Neural cell (in vitro differentiated cells): Measurements from ENCODE around the gene FOXO3. TPM values are rescaled to one million over a fixed set of nuclear protein-coding genes. Genes with fewer than 3 reads are reported as not detected.

Experiments used
- H2AFZ ChIP-seq: fragments of 200-600, 300-800 bp; sonication (generic), shearing (Covaris generic); 2 replicates; pipeline ENCODE4 v1.6.0; 2014; ENCODE audit warnings: low read depth, mild to moderate bottlenecking, antibody characterized with exemption, low read length, moderate library complexity
- H3F3A ChIP-seq: fragments of 200-600 bp; shearing (Covaris generic); 2 replicates; pipeline ENCODE4 v1.6.1; 2016; ENCODE audit warnings: mild to moderate bottlenecking, moderate library complexity, mixed read lengths, antibody characterized with exemption, low read length; ENCODE audit not compliant: insufficient read depth, poor library complexity, severe bottlenecking
- H3K27ac ChIP-seq: fragments of 200-600, 300-800 bp; sonication (generic), shearing (Covaris generic); 2 replicates; pipeline ENCODE4 v1.5.1; 2014; ENCODE audit warnings: mild to moderate bottlenecking, low read length, moderate library complexity
- H3K27me3 ChIP-seq: fragments of 300-800, 200-600 bp; sonication (generic), shearing (Covaris generic); 2 replicates; pipeline ENCODE4 v1.6.0; 2014; ENCODE audit warnings: mild to moderate bottlenecking, low read depth, low read length, moderate library complexity; ENCODE audit not compliant: insufficient read depth
- H3K36me3 ChIP-seq: fragments of 300-800, 200-600 bp; sonication (generic), shearing (Covaris generic); 2 replicates; pipeline ENCODE4 v1.5.1; 2014; ENCODE audit warnings: mild to moderate bottlenecking, antibody characterized with exemption, low read length, moderate library complexity; ENCODE audit not compliant: insufficient read depth
- H3K4me2 ChIP-seq: fragments of 300-800, 200-600 bp; sonication (generic), shearing (Covaris generic); 2 replicates; pipeline ENCODE4 v1.6.0; 2014; ENCODE audit warnings: mild to moderate bottlenecking, low read length
- H3K4me3 ChIP-seq: fragments of 300-800, 200-600 bp; sonication (generic), shearing (Covaris generic); 2 replicates; pipeline ENCODE4 v1.5.1; 2014; ENCODE audit warnings: mild to moderate bottlenecking, low read length, moderate library complexity
- H3K79me2 ChIP-seq: fragments of 200-600 bp; shearing (Covaris generic); replicated peaks from 2 replicates; pipeline ENCODE4 v1.6.0; 2014; ENCODE audit warnings: mild to moderate bottlenecking, low read length, moderate library complexity; ENCODE audit not compliant: insufficient read depth
- H3K9ac ChIP-seq: fragments of 300-800, 200-600 bp; sonication (generic), shearing (Covaris generic); 2 replicates; pipeline ENCODE4 v1.6.1; 2016; ENCODE audit warnings: mild to moderate bottlenecking, low read length, mixed read lengths
- H3K9me2 ChIP-seq: fragments of 200-600 bp; shearing (Covaris generic); 2 replicates; pipeline ENCODE4 v1.6.1; 2016; ENCODE audit warnings: mild to moderate bottlenecking, low read length, mixed read lengths; ENCODE audit not compliant: insufficient read depth
- H3K9me3 ChIP-seq: fragments of 200-600, 300-800 bp; sonication (generic), shearing (Covaris generic); 2 replicates; pipeline ENCODE4 v1.6.1; 2016; ENCODE audit warnings: mild to moderate bottlenecking, mixed run types, low read length, moderate library complexity, mixed read lengths
- H4K20me1 ChIP-seq: fragments of 200-600 bp; shearing (Covaris generic); 2 replicates; pipeline ENCODE4 v1.6.1; 2016; ENCODE audit warnings: mild to moderate bottlenecking, mixed run types; ENCODE audit not compliant: insufficient read depth
- CTCF ChIP-seq: fragments of 450-650 bp; IDR thresholded peaks from 2 replicates; pipeline ENCODE4 v1.5.1; 2014; ENCODE audit warnings: antibody characterized with exemption, mild to moderate bottlenecking, moderate library complexity; ENCODE audit not compliant: poor library complexity, severe bottlenecking
- EP300 ChIP-seq: fragments of 450-650 bp; conservative IDR thresholded peaks from 2 replicates; pipeline ENCODE4 v1.6.1; 2014; ENCODE audit warnings: antibody characterized with exemption, mild to moderate bottlenecking, moderate library complexity; ENCODE audit not compliant: poor library complexity, severe bottlenecking
- EZH2 ChIP-seq: fragments of 200-600, 300-800 bp; shearing (Covaris generic), sonication (generic); IDR thresholded peaks from 2 replicates; pipeline ENCODE4 v1.6.1; 2014; ENCODE audit warnings: antibody characterized with exemption, low read length, borderline replicate concordance, mild to moderate bottlenecking; ENCODE audit not compliant: insufficient read depth, poor library complexity, severe bottlenecking
- MXI1 ChIP-seq: fragments of 450-650 bp; conservative IDR thresholded peaks from 2 replicates; pipeline ENCODE4 v1.6.1; 2014; ENCODE audit warnings: antibody characterized with exemption, mild to moderate bottlenecking; ENCODE audit not compliant: poor library complexity, severe bottlenecking
- POLR2AphosphoS5 ChIP-seq: IDR thresholded peaks from 2 replicates; pipeline ENCODE4 v1.6.1; 2012
- RAD21 ChIP-seq: fragments of 450-650 bp; conservative IDR thresholded peaks from 2 replicates; pipeline ENCODE4 v1.6.1; 2014; ENCODE audit warnings: antibody characterized with exemption, mild to moderate bottlenecking, moderate library complexity
- REST ChIP-seq: IDR thresholded peaks from 2 replicates; pipeline ENCODE4 v1.6.1; 2012; ENCODE audit warnings: borderline replicate concordance
- SMC3 ChIP-seq: fragments of 450-650 bp; conservative IDR thresholded peaks from 2 replicates; pipeline ENCODE4 v1.6.1; 2014; ENCODE audit warnings: antibody characterized with exemption, mild to moderate bottlenecking, moderate library complexity; ENCODE audit not compliant: poor library complexity
- TAF1 ChIP-seq: IDR thresholded peaks from 2 replicates; pipeline ENCODE4 v1.6.1; 2012; ENCODE audit warnings: low read depth
- polyA plus RNA-seq: library from polyadenylated mRNA; depleted of rRNA; stranded (reverse); fragments of >200 nt; gene quantifications from 2 replicates; pipeline ENCODE4 v1.2.3, GENCODE V29; 2014

Gene FOXO3
- polyA plus RNA-seq, 1 donor from 2014 or later, result 21.3 TPM

GRCh38 chr6:108707328-108707976 is 146.7 kb downstream of the FOXO3 start:
- H3K79me2 ChIP-seq, result no peaks in the 10 kb centered on the region
- no peak overlapping the region for H3K4me3 ChIP-seq
- H3F3A ChIP-seq, result no peaks in the 10 kb centered on the region
- H2AFZ ChIP-seq, result no peak overlapping the region
- no peak overlapping the region for H3K27ac ChIP-seq
- H3K4me2 ChIP-seq, result no peak overlapping the region
- no peaks in the 10 kb centered on the region for H3K36me3 ChIP-seq
- TF ChIP-seq CTCF (no peak), TAF1 (no peak), REST (no peak), EP300 (no peak), POLR2AphosphoS5 (no peak), RAD21 (no peak), MXI1 (no peak), EZH2 (no peak), SMC3 (no peak)
- H3K9me2 ChIP-seq, result no peaks in the 10 kb centered on the region
- no peaks in the 10 kb centered on the region for H3K27me3 ChIP-seq
- H4K20me1 ChIP-seq, result no peaks in the 10 kb centered on the region
- no peak overlapping the region for H3K9ac ChIP-seq
- H3K9me3 ChIP-seq, result no peaks in the 10 kb centered on the region

- TF ChIP-seq TAF1 (no peak), RAD21 (no peak), EZH2 (no peak), MXI1 (no peak)
- no peak overlapping the region for H2AFZ ChIP-seq
- H3K9me3 ChIP-seq, result no peaks in the 10 kb centered on the region
- H3K4me3 ChIP-seq, result no peak overlapping the region
- no peak overlapping the region for H3K4me2 ChIP-seq
- no peaks in the 10 kb centered on the region for H3K27me3 ChIP-seq
- no peaks in the 10 kb centered on the region for H3K36me3 ChIP-seq
- H3F3A ChIP-seq, result no peaks in the 10 kb centered on the region
- H3K79me2 ChIP-seq, result no peaks in the 10 kb centered on the region
- no peak overlapping the region for H3K27ac ChIP-seq
- no peak overlapping the region for H3K9ac ChIP-seq
- H4K20me1 ChIP-seq, result no peaks in the 10 kb centered on the region
- H3K9me2 ChIP-seq, result no peaks in the 10 kb centered on the region
These were observed 149.3 kb downstream of the FOXO3 start for GRCh38 chr6:108710030-108710429.
